GM21737 (cell line): Measurements from ENCODE around the gene S1PR5.
A peak's percentile ranks its signal among the peaks of the same experiment; 100 is the strongest.

Experiments used
- ATAC-seq: cut with Tn5 transposase; IDR thresholded peaks from one replicate; pipeline ENCODE4 v1.9.1; 2021; ENCODE audit warnings: mild to moderate bottlenecking, moderate library complexity; ENCODE audit not compliant: unreplicated experiment

S1PR5 gene

GRCh38 chr19:10516671-10517286 is 468 bp downstream of the S1PR5 start:
- ATAC-seq = no peak

GRCh38 chr19:10516064-10516385 is 1.2 kb downstream of the S1PR5 start:
- no peak for ATAC-seq

- no peak for ATAC-seq
These were observed 2.8 kb downstream of the S1PR5 start for GRCh38 chr19:10514211-10515145.

- ATAC-seq = no peak
These were observed 4.0 kb downstream of the S1PR5 start for GRCh38 chr19:10513223-10513622.

GRCh38 chr19:10510301-10510802 is 6.9 kb downstream of the S1PR5 start:
- ATAC-seq = no peak

GRCh38 chr19:10508707-10509106 is 8.5 kb downstream of the S1PR5 start:
- no peak for ATAC-seq

GRCh38 chr19:10508036-10508435 is 9.2 kb downstream of the S1PR5 start:
- no peak for ATAC-seq

- ATAC-seq = no peak
These were observed 11.5 kb downstream of the S1PR5 start for GRCh38 chr19:10505583-10506229.

- ATAC-seq = peak; percentile 13
These were observed 14.1 kb downstream of the S1PR5 start, which contains the start of gene KEAP1 for GRCh38 chr19:10503002-10503789. Gene KEAP1 (minus strand): TSS chr19:10503356. CDS start chr19:10500033, 3,323 bp downstream.

- peak; percentile 79 for ATAC-seq
These were observed 14.7 kb downstream of the S1PR5 start for GRCh38 chr19:10502524-10503001.

GRCh38 chr19:10501971-10502523 is 15.2 kb downstream of the S1PR5 start:
- peak; percentile 40 for ATAC-seq

- ATAC-seq = no peak
These were observed 17.0 kb downstream of the S1PR5 start for GRCh38 chr19:10500247-10500592.

- no peak for ATAC-seq
These were observed 17.5 kb downstream of the S1PR5 start for GRCh38 chr19:10499550-10500246.

- ATAC-seq = no peak
These were observed 19.9 kb downstream of the S1PR5 start for GRCh38 chr19:10497371-10497770.

GRCh38 chr19:10491472-10492047 is 25.7 kb downstream of the S1PR5 start:
- no peak for ATAC-seq

- ATAC-seq = no peak
These were observed 30.7 kb downstream of the S1PR5 start for GRCh38 chr19:10486551-10486950.

- no peak for ATAC-seq
These were observed 38.3 kb downstream of the S1PR5 start for GRCh38 chr19:10478903-10479384.

- ATAC-seq = no peak
These were observed 38.8 kb downstream of the S1PR5 start for GRCh38 chr19:10478476-10478875.

- no peak for ATAC-seq
These were observed 42.2 kb downstream of the S1PR5 start for GRCh38 chr19:10474962-10475451.
